ENCODE results near the gene PGLYRP4. TPM values are rescaled to one million over a fixed set of nuclear protein-coding genes. Genes with fewer than 3 reads are reported as not detected.

PGLYRP4 gene
- total and polyA plus RNA-seq, 2 donors (not counting 1 experiment from before 2014, with no cell fraction given): not detected

- peaks cover 29% of the 10 kb centered on the region for H3K27me3 Mint-ChIP-seq
- no peak overlapping the region for H3K27ac Mint-ChIP-seq
- POLR2A ChIA-PET: no interaction called here
Measured at GRCh38 chr1:153370146-153370545, 21.5 kb upstream of the PGLYRP4 start.

GRCh38 chr1:153368495-153368894, 19.9 kb upstream of the PGLYRP4 start:
- Histone ChIP-seq H3K4me1 (ENCODE audit: control insufficient read depth in 2 of 2, insufficient read depth in 2 of 2, low read length in 2 of 2) (no peaks in the 10 kb centered on the region), H3K36me3 (replicated peaks in 1 of 2; ENCODE audit: control extremely low read depth in 1 of 2, control insufficient read depth in 1 of 2, extremely low read depth in 1 of 2, insufficient read depth in 2 of 2, low read length in 1 of 2) (no peaks in the 10 kb centered on the region), H4K20me1 (ENCODE audit: control insufficient read depth, insufficient read depth, low read length, poor library complexity, severe bottlenecking) (no peaks in the 10 kb centered on the region), H2AFZ (ENCODE audit: insufficient read depth, low read depth, low read length, poor library complexity, severe bottlenecking) (no peak overlapping the region), H3K4me3 (ENCODE audit: control extremely low read depth in 1 of 5, extremely low read depth in 1 of 5, insufficient read depth in 1 of 5, low read depth in 2 of 5, low read length in 4 of 5) (no peak overlapping the region), H3K4me2 (replicated peaks; ENCODE audit: low read depth, low read length, poor library complexity, severe bottlenecking) (no peak overlapping the region), H3K79me2 (ENCODE audit: control insufficient read depth, insufficient read depth, low read length) (no peaks in the 10 kb centered on the region), H3K9ac (ENCODE audit: low read length) (no peak overlapping the region), H3K27ac (ENCODE audit: low read length in 2 of 2) (no peak overlapping the region), H3K27me3 (replicated peaks in 1 of 4; ENCODE audit: control extremely low read depth in 1 of 4, control insufficient read depth in 3 of 4, insufficient read depth in 4 of 4, low read length in 3 of 4) (peaks cover 0 to 11% (median under 1%) of the 10 kb centered on the region in 4 experiments), H3K9me3 (ENCODE audit: control extremely low read depth in 1 of 3, control insufficient read depth in 2 of 3, insufficient read depth in 1 of 3, low read length in 2 of 3) (no peaks in the 10 kb centered on the region)
- intact Hi-C loops (cut with micrococcal nuclease): no loop called here
- H3K9me3 Mint-ChIP-seq (ENCODE audit: insufficient read depth): no peaks in the 10 kb centered on the region
- no peak overlapping the region for H3K27ac Mint-ChIP-seq
- TF ChIP-seq CTCF (IDR thresholded peaks at IDR 0.05) (no peak), EZH2 (IDR thresholded peaks at IDR 0.05; ENCODE audit: borderline replicate concordance, insufficient read depth, low read depth, low read length, poor library complexity, severe bottlenecking) (no peak)
- H3K27me3 Mint-ChIP-seq: peaks cover 37% of the 10 kb centered on the region
- DNase-seq (no peak), ATAC-seq (ENCODE audit: low read depth) (no peak)
- H3K4me1 Mint-ChIP-seq: no peaks in the 10 kb centered on the region
- no peak overlapping the region for H3K4me3 Mint-ChIP-seq
- POLR2A ChIA-PET: no interaction called here
- no CpG with 5 or more reads among the region's 2 CpGs for WGBS (ENCODE audit: insufficient coverage)
- CTCF ChIA-PET: no interaction called here

More at GRCh38 chr1:153370146-153370545, 21.5 kb upstream of the PGLYRP4 start:
- DNase-seq (no peak), ATAC-seq (ENCODE audit: low read depth) (no peak)
- H3K4me2 ChIP-seq (replicated peaks; ENCODE audit: low read depth, low read length, poor library complexity, severe bottlenecking): no peak overlapping the region
- H3K79me2 ChIP-seq (ENCODE audit: control insufficient read depth, insufficient read depth, low read length): no peaks in the 10 kb centered on the region
- no peaks in the 10 kb centered on the region for H3K9me3 ChIP-seq (ENCODE audit: control extremely low read depth in 1 of 3, control insufficient read depth in 2 of 3, insufficient read depth in 1 of 3, low read length in 2 of 3)
- no peaks in the 10 kb centered on the region for H4K20me1 ChIP-seq (ENCODE audit: control insufficient read depth, insufficient read depth, low read length, poor library complexity, severe bottlenecking)
- H3K4me3 ChIP-seq (ENCODE audit: control extremely low read depth in 1 of 5, extremely low read depth in 1 of 5, insufficient read depth in 1 of 5, low read depth in 2 of 5, low read length in 4 of 5): no peak overlapping the region
- H3K36me3 ChIP-seq (replicated peaks in 1 of 2; ENCODE audit: control extremely low read depth in 1 of 2, control insufficient read depth in 1 of 2, extremely low read depth in 1 of 2, insufficient read depth in 2 of 2, low read length in 1 of 2): no peaks in the 10 kb centered on the region
- TF ChIP-seq EZH2 (IDR thresholded peaks at IDR 0.05; ENCODE audit: borderline replicate concordance, insufficient read depth, low read depth, low read length, poor library complexity, severe bottlenecking) (no peak), CTCF (IDR thresholded peaks at IDR 0.05) (no peak)
- Mint-ChIP-seq H3K4me3 (no peak overlapping the region), H3K4me1 (no peaks in the 10 kb centered on the region), H3K9me3 (ENCODE audit: insufficient read depth) (no peaks in the 10 kb centered on the region)
- CTCF ChIA-PET: no interaction called here
- no peak overlapping the region for H2AFZ ChIP-seq (ENCODE audit: insufficient read depth, low read depth, low read length, poor library complexity, severe bottlenecking)
- intact Hi-C loops (cut with micrococcal nuclease): no loop called here
- no CpG with 5 or more reads among the region's 3 CpGs for WGBS (ENCODE audit: insufficient coverage)
- H3K4me1 ChIP-seq (ENCODE audit: control insufficient read depth in 2 of 2, insufficient read depth in 2 of 2, low read length in 2 of 2): no peaks in the 10 kb centered on the region
- no peak overlapping the region for H3K9ac ChIP-seq (ENCODE audit: low read length)
- peaks cover 0 to 13% (median under 1%) of the 10 kb centered on the region in 4 experiments for H3K27me3 ChIP-seq (replicated peaks in 1 of 4; ENCODE audit: control extremely low read depth in 1 of 4, control insufficient read depth in 3 of 4, insufficient read depth in 4 of 4, low read length in 3 of 4)
- no peak overlapping the region for H3K27ac ChIP-seq (ENCODE audit: low read length in 2 of 2)

Data from B cell (primary cell).